Activated CD4-positive, alpha-beta T cell treated with anti-CD3 and anti-CD28 coated beads, Interleukin-2, Interleukin-6, amounts not matched to agents 100 ng/mL and 50 ng/mL, durations not matched to agents 16 hours and 8 hours (primary cell): ENCODE measurements around the gene ZNF454.

Experiments used
- DNase-seq: peaks from one replicate; pipeline ENCODE4 v3.0.0-alpha.2; 2020

ZNF454 gene

GRCh38 chr5:178940569-178941360 is at the start of gene ZNF454:
Gene ZNF454 (plus strand): TSS chr5:178941198. CDS start chr5:178942792, 1,594 bp downstream.
- no peak for DNase-seq

- peak; percentile 27 for DNase-seq
Observed at GRCh38 chr5:178895615-178896571, 45.1 kb upstream of the ZNF454 start, which contains the start of gene ZFP2. Gene ZFP2 (plus strand): TSS chr5:178895913. CDS start chr5:178931314, 35,401 bp downstream.

GRCh38 chr5:178899289-178899688 is 41.7 kb upstream of the ZNF454 start:
- DNase-seq, result no peak

GRCh38 chr5:178902849-178903248 is 38.1 kb upstream of the ZNF454 start:
- DNase-seq, result no peak

GRCh38 chr5:178931846-178932760 is 8.9 kb upstream of the ZNF454 start:
- no peak for DNase-seq

GRCh38 chr5:178941361-178941760 is 363 bp downstream of the ZNF454 start:
- no peak for DNase-seq

GRCh38 chr5:178965465-178966055 is 24.6 kb downstream of the ZNF454 start:
- no peak for DNase-seq

- no peak for DNase-seq
Observed at GRCh38 chr5:178981381-178981780, 40.4 kb downstream of the ZNF454 start.

GRCh38 chr5:178982941-178983340 is 41.9 kb downstream of the ZNF454 start:
- DNase-seq, result no peak

- DNase-seq, result no peak
Observed at GRCh38 chr5:178983728-178984127, 42.7 kb downstream of the ZNF454 start.

- DNase-seq, result no peak
Observed at GRCh38 chr5:178984145-178985072, 43.4 kb downstream of the ZNF454 start.

- no peak for DNase-seq
Observed at GRCh38 chr5:178986326-178986960, 45.4 kb downstream of the ZNF454 start.

- DNase-seq, result no peak
Observed at GRCh38 chr5:178988436-178989220, 47.6 kb downstream of the ZNF454 start.

- no peak for DNase-seq
Observed at GRCh38 chr5:178989311-178989710, 48.3 kb downstream of the ZNF454 start.

- DNase-seq, result no peak
Observed at GRCh38 chr5:178990491-178990890, 49.5 kb downstream of the ZNF454 start.

GRCh38 chr5:178991190-178992145 is 50.5 kb downstream of the ZNF454 start:
- no peak for DNase-seq

- no peak for DNase-seq
Observed at GRCh38 chr5:178992291-178992895, 51.4 kb downstream of the ZNF454 start.

GRCh38 chr5:178993236-178993765 is 52.3 kb downstream of the ZNF454 start:
- DNase-seq, result no peak
